Testis (tissue), 3 donors: ENCODE data around the gene TRABD2B. TPM values are rescaled to one million over a fixed set of nuclear protein-coding genes. Genes with fewer than 3 reads are reported as not detected.

Experiments used
- DNase-seq: peaks from one replicate; pipeline ENCODE4 v3.0.0-alpha.2; 2019
- H3K27ac ChIP-seq, 2 donors: fragments of 200-600 bp; sonication (generic); one replicate each; pipeline ENCODE4 v1.5.1; 2019
- H3K27me3 ChIP-seq: fragments of 200-600 bp; sonication (generic); one replicate; pipeline ENCODE4 v1.5.1; 2019
- H3K36me3 ChIP-seq: fragments of 200-600 bp; sonication (generic); one replicate; pipeline ENCODE4 v1.5.1; 2017; ENCODE audit warnings: low read depth; ENCODE audit errors: missing control alignments
- H3K4me1 ChIP-seq: fragments of 200-600 bp; sonication (generic); one replicate; pipeline ENCODE4 v1.5.1; 2019
- H3K4me3 ChIP-seq, 2 donors: fragments of 200-600 bp; sonication (generic); one replicate each; pipeline ENCODE4 v1.5.1; 2017 to 2019
- H3K9me3 ChIP-seq: fragments of 200-600 bp; sonication (generic); one replicate; pipeline ENCODE4 v1.5.1; 2017
- POLR2A ChIP-seq: fragments of 450-650 bp; IDR thresholded peaks from one replicate; pipeline ENCODE4 v1.6.1; 2017; ENCODE audit warnings: antibody characterized with exemption, mild to moderate bottlenecking, moderate library complexity
- whole genome bisulfite sequencing, 2 donors: methylation state at CpG; one replicate each; pipeline ENCODE4 v1.1.5; 2018; 5-methylcytosine and 5-hydroxymethylcytosine counted together
- intact Hi-C: fragments of 100-400 bp; cut with DNase I; formaldehyde crosslinking; loops from one replicate; pipeline ENCODE4 v1.15.1; 2023; ENCODE audit warnings: low total_unique reads
- polyA plus RNA-seq: library from polyadenylated mRNA; stranded (reverse); fragments of 350-450 nt; fragmentation: Illumina TruSeq; extraction: RNeasy Lipid Tissue Mini Kit (QIAGEN cat#74804); gene quantifications from one replicate; pipeline ENCODE4 v1.2.3, GENCODE V29; 2014; ENCODE audit warnings: low read depth, low replicate concordance; ENCODE audit not compliant: insufficient read depth
- total RNA-seq, 2 donors: library from RNA; depleted of rRNA; stranded (reverse); fragments of >200 nt; gene quantifications; one replicate each; pipeline ENCODE4 v1.2.3, GENCODE V29; 2016
- TF ChIP-seq, protein P1 (sequence below), 3 experiments: fragments of 450-650 bp in 2 of 3; fragments of 200-600 bp in 1 of 3; sonication (generic) in 1 of 3; IDR thresholded peaks; one replicate each; pipeline ENCODE4 v1.5.1; 2016 to 2019; ENCODE audit warnings: antibody characterized with exemption in 3 of 3, mild to moderate bottlenecking in 2 of 3, moderate library complexity in 1 of 3

Gene TRABD2B
- total and polyA plus RNA-seq, 3 donors from 2014 or later = 1.9 to 2.7 (median 2.0) TPM

DNA sequence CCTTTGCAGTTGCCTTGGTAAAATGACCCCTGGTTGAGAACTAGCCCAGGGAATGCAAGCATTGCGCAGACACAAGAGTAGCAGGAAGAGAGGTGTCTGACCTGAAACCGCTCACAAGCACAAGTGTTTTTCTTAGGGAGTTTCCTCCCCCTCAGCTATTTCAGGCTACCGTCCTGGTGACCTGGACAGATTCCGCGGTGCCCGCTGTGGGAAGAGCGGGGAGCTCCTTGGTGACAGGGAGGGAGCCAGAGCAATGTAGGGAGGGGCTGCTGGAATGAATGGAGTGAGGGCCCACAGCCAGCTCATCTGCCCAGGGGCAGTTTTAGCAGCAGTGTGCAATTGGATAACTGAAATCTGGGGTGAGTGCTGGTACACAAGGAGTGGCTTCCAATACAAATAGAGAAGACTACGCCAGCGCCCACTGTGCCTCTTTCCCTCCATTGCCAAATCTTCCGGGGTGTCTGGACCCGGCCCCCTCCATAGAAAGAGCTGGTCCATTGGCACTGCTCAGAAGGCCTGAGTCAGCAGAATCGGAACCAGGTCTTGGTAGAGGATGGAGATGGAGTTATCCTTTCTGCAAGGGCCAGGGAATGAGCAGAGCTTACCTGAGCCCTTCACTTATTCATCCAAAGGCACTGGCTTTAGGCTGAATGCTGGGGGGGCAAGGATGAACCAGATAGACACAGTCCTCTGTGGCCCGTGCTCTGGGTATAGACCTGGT is 82.8 kb downstream of the TRABD2B start:
- WGBS, 2 donors = 90 to 92% methylated on average over 13 of the region's 13 CpGs

DNA sequence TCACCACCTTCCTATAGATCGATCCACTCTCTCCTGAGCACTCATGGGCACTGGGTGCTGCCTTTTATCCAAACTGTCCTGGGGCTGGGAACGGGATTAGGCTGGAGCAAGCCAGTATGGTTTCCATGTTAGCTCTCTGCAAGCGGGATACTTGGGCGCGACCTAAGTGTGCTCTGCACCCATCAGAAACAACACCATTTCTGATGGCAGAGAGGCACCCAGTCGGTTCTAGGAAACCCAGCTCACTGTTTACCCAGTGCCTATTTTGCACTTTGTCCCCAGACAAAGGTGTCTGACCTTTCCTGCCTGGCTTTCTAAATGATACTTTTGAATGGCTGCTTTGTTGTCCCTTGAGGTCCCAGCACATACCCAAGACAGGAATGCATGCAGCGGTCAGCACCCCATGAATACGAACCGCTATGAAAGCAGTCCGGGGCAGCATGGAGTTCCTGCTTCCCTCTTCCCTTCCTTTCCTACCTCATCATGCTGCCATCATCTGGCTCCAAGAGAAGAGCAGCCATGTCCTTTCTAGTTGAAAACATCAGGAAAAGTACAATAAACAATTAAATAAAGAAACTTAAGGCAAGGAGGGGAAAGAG is 83.9 kb downstream of the TRABD2B start:
- H3K27ac ChIP-seq = no peak overlapping the region
- no peaks in the 10 kb centered on the region for H3K27me3 ChIP-seq
- DNase-seq = no peak
- no peaks in the 10 kb centered on the region for H3K4me1 ChIP-seq
- WGBS, 2 donors = 95 to 96% methylated on average over 9 to 10 of the region's 10 CpGs
- H3K36me3 ChIP-seq = no peaks in the 10 kb centered on the region
- intact Hi-C loops = no loop called here
- TF ChIP-seq, protein P1, sequence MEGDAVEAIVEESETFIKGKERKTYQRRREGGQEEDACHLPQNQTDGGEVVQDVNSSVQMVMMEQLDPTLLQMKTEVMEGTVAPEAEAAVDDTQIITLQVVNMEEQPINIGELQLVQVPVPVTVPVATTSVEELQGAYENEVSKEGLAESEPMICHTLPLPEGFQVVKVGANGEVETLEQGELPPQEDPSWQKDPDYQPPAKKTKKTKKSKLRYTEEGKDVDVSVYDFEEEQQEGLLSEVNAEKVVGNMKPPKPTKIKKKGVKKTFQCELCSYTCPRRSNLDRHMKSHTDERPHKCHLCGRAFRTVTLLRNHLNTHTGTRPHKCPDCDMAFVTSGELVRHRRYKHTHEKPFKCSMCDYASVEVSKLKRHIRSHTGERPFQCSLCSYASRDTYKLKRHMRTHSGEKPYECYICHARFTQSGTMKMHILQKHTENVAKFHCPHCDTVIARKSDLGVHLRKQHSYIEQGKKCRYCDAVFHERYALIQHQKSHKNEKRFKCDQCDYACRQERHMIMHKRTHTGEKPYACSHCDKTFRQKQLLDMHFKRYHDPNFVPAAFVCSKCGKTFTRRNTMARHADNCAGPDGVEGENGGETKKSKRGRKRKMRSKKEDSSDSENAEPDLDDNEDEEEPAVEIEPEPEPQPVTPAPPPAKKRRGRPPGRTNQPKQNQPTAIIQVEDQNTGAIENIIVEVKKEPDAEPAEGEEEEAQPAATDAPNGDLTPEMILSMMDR (IDR thresholded peaks at IDR 0.05) = no peak
- no peak for TF ChIP-seq POLR2A
- no peaks in the 10 kb centered on the region for H3K9me3 ChIP-seq
- no peak overlapping the region for H3K4me3 ChIP-seq

More for the DNA sequence above, 82.8 kb downstream of the TRABD2B start:
- H3K36me3 ChIP-seq = no peaks in the 10 kb centered on the region
- no peak for DNase-seq
- H3K9me3 ChIP-seq = no peaks in the 10 kb centered on the region
- H3K4me1 ChIP-seq = no peaks in the 10 kb centered on the region
- intact Hi-C loops = no loop called here
- H3K27ac ChIP-seq = no peak overlapping the region
- no peaks in the 10 kb centered on the region for H3K27me3 ChIP-seq
- TF ChIP-seq POLR2A = no peak
- TF ChIP-seq, protein P1 (IDR thresholded peaks at IDR 0.05) = no peak
- no peak overlapping the region for H3K4me3 ChIP-seq

DNA sequence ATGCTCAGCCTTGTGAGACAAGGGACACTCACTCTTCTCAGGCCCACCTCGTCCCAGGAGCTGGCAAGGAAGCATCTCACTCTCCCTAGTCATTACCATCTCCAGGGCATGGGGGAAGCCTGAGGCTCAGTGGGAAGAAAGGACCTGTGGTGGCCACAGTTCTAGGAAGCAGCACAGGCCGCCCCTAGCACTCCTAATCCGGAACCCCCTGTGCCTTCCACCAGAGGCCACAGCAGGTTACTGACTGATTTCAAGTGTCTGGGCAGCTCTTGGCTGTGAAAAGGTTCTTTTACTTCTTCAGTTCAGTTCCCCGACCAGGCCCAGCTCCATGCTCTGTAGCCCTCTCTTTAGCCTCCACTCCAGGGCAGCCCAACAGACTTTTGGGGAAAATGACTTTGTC is 84.4 kb downstream of the TRABD2B start:
- no peak for DNase-seq
- Histone ChIP-seq H3K27me3 (no peaks in the 10 kb centered on the region), H3K27ac (no peak overlapping the region), H3K36me3 (no peaks in the 10 kb centered on the region), H3K9me3 (no peaks in the 10 kb centered on the region), H3K4me3 (no peak overlapping the region), H3K4me1 (no peaks in the 10 kb centered on the region)
- WGBS, 2 donors = 43 to 63% methylated on average over 3 to 4 of the region's 4 CpGs
- TF ChIP-seq, protein P1 (IDR thresholded peaks at IDR 0.05) = no peak
- TF ChIP-seq POLR2A = no peak
- intact Hi-C loops = no loop called here

DNA sequence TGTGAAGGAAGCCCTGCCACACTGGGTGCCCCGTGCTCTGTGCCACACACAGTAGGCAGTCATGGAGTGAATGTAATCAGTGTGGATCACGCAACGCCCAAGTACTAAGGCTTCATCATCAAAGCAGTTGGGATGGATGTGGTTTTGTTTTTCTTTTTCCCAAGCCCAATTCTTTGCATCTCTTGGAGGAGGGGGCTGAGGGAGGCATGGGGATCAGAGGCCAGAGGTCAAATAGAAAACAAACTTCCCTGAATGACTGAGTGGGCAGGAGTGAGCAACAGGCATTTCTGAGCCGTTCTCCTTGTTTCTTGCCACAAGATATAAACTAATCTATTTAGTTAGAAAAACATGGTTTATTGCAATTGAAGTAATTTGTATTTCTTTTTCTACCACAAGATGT is 85.3 kb downstream of the TRABD2B start:
- intact Hi-C loops = no loop called here
- 88 to 89% methylated on average over 4 of the region's 4 CpGs for WGBS, 2 donors
- no peaks in the 10 kb centered on the region for H3K36me3 ChIP-seq

More for the DNA sequence above, 85.3 kb downstream of the TRABD2B start:
- no peaks in the 10 kb centered on the region for H3K27me3 ChIP-seq
- H3K4me3 ChIP-seq = no peak overlapping the region
- H3K27ac ChIP-seq = no peak overlapping the region
- H3K4me1 ChIP-seq = no peaks in the 10 kb centered on the region
- DNase-seq = no peak
- TF ChIP-seq, protein P1 (IDR thresholded peaks at IDR 0.05) = no peak
- TF ChIP-seq POLR2A = no peak
- no peaks in the 10 kb centered on the region for H3K9me3 ChIP-seq
